Left ventricle myocardium inferior (tissue), 1 donor: ENCODE data around the gene NMRK2. TPM values are rescaled to one million over a fixed set of nuclear protein-coding genes. Genes with fewer than 3 reads are reported as not detected.
"Not testable (repeated sequence)": the region's sequence is repeated elsewhere in the genome, so short reads cannot be mapped to it uniquely, and the experiment has no call there.

Source experiments
- DNase-seq: peaks from one replicate; pipeline ENCODE4 v3.0.0-alpha.2; 2020
- H3K27ac ChIP-seq: fragments of 200-600 bp; replicated peaks from 2 replicates; pipeline ENCODE4 v1.8.0; 2021
- H3K27me3 ChIP-seq: fragments of 200-600 bp; 2 replicates; pipeline ENCODE4 v1.8.0; 2021; ENCODE audit warnings: low read depth
- H3K36me3 ChIP-seq: fragments of 200-600 bp; 2 replicates; pipeline ENCODE4 v1.8.0; 2021
- H3K4me1 ChIP-seq: fragments of 200-600 bp; 2 replicates; pipeline ENCODE4 v1.8.0; 2021
- H3K4me3 ChIP-seq: fragments of 200-600 bp; 2 replicates; pipeline ENCODE4 v1.8.0; 2021; ENCODE audit warnings: mild to moderate bottlenecking, moderate library complexity
- H3K9me3 ChIP-seq: fragments of 200-600 bp; replicated peaks from 2 replicates; pipeline ENCODE4 v1.8.0; 2021
- CTCF ChIP-seq: fragments of 200-600 bp; IDR thresholded peaks from 2 replicates; pipeline ENCODE4 v1.8.0; 2021; ENCODE audit warnings: antibody characterized with exemption, mild to moderate bottlenecking, borderline replicate concordance
- intact Hi-C: fragments of 100-400 bp; cut with micrococcal nuclease; formaldehyde crosslinking; loops from one replicate; pipeline ENCODE4 v1.11.0; 2022
- total RNA-seq: library from RNA; stranded (reverse); fragmentation: NEBNext Ultra II Directional; extraction: Animal tissue kit (Norgen Biotek cat#: 25700); gene quantifications from one replicate; pipeline ENCODE4 v1.2.1, GENCODE V29; 2021
- donor health status: DM: no; HTN: yes; CAD: no; lungs with severe emphysema.

The NMRK2 gene
- total RNA-seq, 1 donor from 2014 or later: 458 TPM

- no peak for DNase-seq
- Histone ChIP-seq H3K27ac (peak overlapping the region; percentile 99), H3K36me3 (peaks cover 68% of the 10 kb centered on the region), H3K27me3 (no peaks in the 10 kb centered on the region), H3K4me1 (peaks cover 77% of the 10 kb centered on the region), H3K4me3 (peak overlapping the region; percentile 34), H3K9me3 (no peaks in the 10 kb centered on the region)
- intact Hi-C loops: no loop called here
- TF ChIP-seq CTCF: peak; percentile 10
Observed at GRCh38 chr19:3966051-3967017, 33.5 kb downstream of the NMRK2 start.

- DNase-seq, intact Hi-C loops, H3K9me3 ChIP-seq, H3K27me3 ChIP-seq: not testable (repeated sequence)
- Histone ChIP-seq H3K4me1 (peaks cover 70% of the 10 kb centered on the region), H3K4me3 (peak overlapping the region; percentile 54), H3K27ac (peak overlapping the region; percentile 99), H3K36me3 (peaks cover 52% of the 10 kb centered on the region)
Observed at GRCh38 chr19:3967983-3968382, 35.1 kb downstream of the NMRK2 start.

- peak; percentile 5 for TF ChIP-seq CTCF
- intact Hi-C loops: no loop called here
- H3K27me3 ChIP-seq: no peaks in the 10 kb centered on the region
- peak; percentile 91 for DNase-seq
- H3K4me1 ChIP-seq: peaks cover 70% of the 10 kb centered on the region
- H3K9me3 ChIP-seq: no peaks in the 10 kb centered on the region
- peak overlapping the region; percentile 99 for H3K27ac ChIP-seq
- H3K4me3 ChIP-seq: peak overlapping the region; percentile 99
- H3K36me3 ChIP-seq: peaks cover 44% of the 10 kb centered on the region
Observed at GRCh38 chr19:3968556-3969434, 35.9 kb downstream of the NMRK2 start.

GRCh38 chr19:3969435-3970312, 36.8 kb downstream of the NMRK2 start:
- Histone ChIP-seq H3K4me1 (peaks cover 69% of the 10 kb centered on the region), H3K9me3 (no peaks in the 10 kb centered on the region), H3K4me3 (peak overlapping the region; percentile 99), H3K27ac (peak overlapping the region; percentile 99), H3K36me3 (peaks cover 36% of the 10 kb centered on the region), H3K27me3 (no peaks in the 10 kb centered on the region)
- no peak for TF ChIP-seq CTCF
- intact Hi-C loops: no loop called here
- no peak for DNase-seq

- DNase-seq: no peak
- Histone ChIP-seq H3K27ac (peak overlapping the region; percentile 99), H3K36me3 (peaks cover 34% of the 10 kb centered on the region), H3K4me1 (peaks cover 62% of the 10 kb centered on the region), H3K4me3 (peak overlapping the region; percentile 99), H3K9me3 (no peaks in the 10 kb centered on the region), H3K27me3 (no peaks in the 10 kb centered on the region)
- TF ChIP-seq CTCF: no peak
- intact Hi-C loops: no loop called here
Observed at GRCh38 chr19:3970313-3970807, 37.5 kb downstream of the NMRK2 start.
